Activated CD8-positive, alpha-beta memory T cell treated with anti-CD3 and anti-CD28 coated beads, Interleukin-2, amount 50 U/mL, for 48 hours (primary cell): Measurements from ENCODE around the gene GSTT4.
"Not testable (repeated sequence)": the region's sequence is repeated elsewhere in the genome, so short reads cannot be mapped to it uniquely, and the experiment has no call there.

Source experiments
- DNase-seq: peaks from one replicate; pipeline ENCODE4 v3.0.0-alpha.2; 2020

Gene GSTT4

GRCh38 chr22:24023204-24023789, 18.0 kb upstream of the GSTT4 start:
- no peak for DNase-seq

- no peak for DNase-seq
Measured at GRCh38 chr22:24021304-24021703, 16.1 kb upstream of the GSTT4 start.

GRCh38 chr22:24016156-24016555, 10.9 kb upstream of the GSTT4 start:
- no peak for DNase-seq

GRCh38 chr22:24011735-24012068, 6.4 kb upstream of the GSTT4 start:
- DNase-seq: no peak

DNA sequence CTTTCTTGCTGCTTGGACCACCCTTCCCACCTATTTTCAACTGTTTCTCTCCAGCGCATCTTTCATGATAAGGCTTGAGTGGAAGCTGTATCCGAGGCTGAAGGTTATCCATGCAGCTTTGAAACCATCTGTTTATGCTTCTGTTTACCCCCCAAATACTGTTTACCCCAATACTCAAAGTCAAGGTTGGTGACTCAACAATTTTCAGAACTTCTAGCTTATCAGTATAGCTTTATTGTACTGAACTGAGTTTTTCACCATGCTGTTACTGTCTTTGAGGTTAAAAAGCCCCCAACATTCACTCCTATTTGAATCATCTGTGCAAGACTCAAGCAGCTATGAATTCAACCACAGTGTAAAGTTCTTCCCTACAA, 4.8 kb upstream of the GSTT4 start:
- no peak for DNase-seq

GRCh38 chr22:24009227-24010017, 4.2 kb upstream of the GSTT4 start:
- DNase-seq: no peak

DNA sequence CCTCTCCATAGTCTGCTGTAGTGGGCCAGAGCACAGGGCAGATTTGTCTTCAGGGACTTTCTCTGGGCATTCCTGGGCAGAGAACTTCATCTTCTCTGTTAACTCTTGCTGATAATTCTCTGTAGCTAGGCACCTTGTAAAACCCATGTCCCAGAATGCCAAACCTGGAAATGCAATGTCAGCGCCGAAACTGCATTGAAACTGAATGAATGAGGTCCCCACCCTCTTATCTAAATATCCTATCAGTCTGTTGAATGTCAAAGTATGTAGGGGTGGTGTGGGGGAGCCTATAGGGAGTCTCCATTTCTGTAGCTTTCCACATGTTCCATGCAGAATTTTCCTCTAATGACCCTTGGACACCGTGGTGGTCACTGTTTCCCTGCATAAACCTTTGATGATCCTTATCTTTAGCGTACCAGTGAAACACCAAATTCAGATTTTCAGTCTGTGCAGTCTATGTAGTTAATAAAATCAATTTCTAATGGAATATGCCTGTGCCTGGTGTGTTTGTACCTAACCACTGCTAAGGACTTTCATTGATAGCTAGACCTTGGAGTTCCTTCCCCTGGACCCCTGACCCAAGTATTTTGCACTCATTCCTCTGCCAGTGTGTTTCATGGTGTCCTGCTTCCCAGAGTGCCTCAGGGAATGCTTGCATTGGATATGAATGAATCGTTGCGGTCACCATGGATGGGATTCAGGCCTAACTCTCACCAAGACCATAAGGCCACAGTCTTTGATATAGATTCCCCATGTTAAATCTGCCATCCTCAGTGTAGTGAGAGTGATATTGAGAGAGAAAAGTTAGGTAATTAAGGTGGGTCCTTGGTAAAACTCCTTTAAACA, 3.4 kb upstream of the GSTT4 start:
- no peak for DNase-seq

DNA sequence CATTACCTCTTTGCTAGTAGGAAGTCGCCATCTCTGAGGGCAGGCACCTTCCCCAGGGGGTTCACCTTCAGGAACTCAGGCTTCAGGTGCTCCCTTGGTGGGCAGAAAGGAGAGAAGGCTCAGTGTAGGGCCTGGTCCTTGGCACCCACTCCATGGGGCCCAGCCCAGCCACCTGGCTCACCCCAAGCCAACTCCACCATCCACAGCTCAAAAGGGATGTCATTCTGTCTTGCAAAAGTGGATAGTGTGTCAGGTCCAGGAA, 2.7 kb upstream of the GSTT4 start:
- DNase-seq: no peak

DNA sequence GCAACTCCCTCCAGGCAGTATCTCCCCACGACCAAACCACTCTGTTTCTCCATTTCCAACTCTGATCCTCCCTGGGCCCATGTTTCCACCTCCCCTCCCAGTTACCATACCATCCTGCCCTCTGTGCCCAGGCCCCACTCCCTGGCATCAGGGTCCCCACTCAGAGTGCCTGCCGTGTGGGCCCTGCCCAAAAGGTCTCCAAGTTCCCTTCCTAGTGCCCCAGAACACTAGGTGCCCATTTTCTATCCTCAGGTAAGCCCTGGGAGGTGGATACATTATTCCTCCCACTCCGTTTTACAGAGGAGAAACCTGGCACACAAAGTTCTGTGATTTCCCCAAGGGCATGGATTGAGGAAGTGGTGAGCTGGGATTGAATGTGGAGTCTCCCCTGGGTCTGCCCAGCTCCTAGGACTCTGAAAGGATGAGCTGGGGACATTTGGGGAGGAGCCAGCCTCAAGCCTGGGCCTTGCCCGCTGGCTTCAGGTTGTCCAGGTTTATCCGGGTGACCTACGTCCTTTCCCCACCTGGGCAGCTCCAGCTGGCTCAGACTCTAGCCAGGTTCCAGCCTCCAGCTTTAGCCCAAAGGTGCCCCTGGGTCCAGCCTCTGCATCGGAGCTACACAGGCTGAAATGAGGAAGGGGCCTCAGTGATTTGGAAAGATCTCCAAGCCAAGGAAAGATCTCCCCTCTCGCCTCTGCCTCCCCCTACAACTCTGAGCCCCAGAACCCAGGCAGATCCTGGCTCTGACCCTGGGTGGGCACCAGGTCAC, 2.2 kb upstream of the GSTT4 start:
- no peak for DNase-seq

GRCh38 chr22:24006914-24007214, 1.6 kb upstream of the GSTT4 start:
- DNase-seq: no peak

DNA sequence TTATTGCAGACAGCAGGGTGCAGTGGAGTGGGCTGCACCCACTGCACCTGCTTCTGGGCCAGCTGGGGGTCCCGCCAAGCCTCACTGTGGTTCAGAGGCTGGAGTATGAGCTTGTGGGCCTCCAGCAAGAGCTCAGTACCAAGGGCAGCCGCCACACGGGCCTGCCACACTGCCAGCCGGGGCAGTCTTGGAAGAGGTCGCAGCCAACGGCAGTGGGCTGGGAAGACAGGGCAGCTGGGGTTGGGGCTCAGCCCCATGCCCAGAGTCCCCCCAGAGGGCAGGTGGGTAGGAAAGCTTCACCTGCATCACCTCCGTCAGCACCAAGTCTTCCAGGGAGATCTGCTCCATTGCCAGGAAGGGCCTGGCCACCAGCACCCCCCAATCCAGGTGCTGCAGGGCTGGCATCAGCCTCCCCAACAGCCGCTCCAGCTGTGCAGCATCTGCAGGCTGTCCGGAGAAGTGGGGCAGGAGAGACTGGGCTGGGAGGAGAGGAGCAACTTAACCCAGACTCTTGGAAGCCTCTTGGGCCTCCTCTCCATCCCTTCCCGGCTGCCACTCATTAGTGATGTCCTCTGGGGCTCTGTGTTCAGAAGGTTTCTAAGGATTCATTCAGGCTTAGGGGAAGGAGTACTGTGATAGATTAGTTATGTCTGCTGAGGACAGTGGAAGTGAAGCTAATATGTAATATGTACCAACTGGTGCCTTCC, 1.1 kb upstream of the GSTT4 start:
- DNase-seq: no peak

- no peak for DNase-seq
Measured at GRCh38 chr22:24003887-24004286, 1.4 kb downstream of the GSTT4 start.

GRCh38 chr22:24002851-24003250, 2.4 kb downstream of the GSTT4 start:
- no peak for DNase-seq

DNA sequence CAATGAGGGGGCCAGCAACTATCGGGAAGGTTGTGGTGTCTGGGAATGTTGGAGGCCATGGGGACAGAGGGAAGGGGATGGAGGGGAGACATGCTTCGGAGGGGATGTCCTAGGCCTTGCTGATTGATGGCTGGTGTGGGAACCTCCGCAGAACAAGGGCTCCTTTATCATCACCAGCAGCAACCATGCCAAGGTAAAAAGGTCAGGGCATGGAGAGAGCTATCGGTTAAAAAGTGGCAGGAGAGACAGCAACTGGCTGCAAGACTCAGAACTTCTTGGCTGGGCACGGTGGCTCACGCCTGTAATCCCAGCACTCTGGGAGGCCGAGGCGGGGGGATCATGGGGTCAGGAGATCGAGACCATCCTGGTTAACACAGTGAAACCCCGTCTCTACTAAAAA, 3.0 kb downstream of the GSTT4 start:
- DNase-seq: no peak

DNA sequence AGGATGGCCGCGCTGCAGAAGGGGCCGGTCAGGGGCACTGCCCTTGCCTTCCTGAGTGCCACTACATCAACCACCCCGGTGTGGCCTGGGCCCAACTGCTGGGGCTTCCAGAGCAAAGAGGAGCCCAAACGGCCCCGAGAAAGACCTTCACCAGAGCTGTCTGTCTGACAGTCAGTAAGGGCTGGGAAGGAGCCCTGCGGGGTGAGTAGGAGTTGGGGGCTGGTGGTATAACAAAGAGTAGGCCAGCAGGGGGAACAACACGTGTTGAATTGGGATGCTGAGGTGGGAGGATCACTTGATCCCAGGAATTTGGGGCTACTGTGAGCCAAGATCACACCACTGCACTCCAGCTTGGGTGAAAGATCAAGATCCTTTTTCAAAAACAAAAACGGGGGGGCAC, 3.9 kb downstream of the GSTT4 start:
- no peak for DNase-seq

DNA sequence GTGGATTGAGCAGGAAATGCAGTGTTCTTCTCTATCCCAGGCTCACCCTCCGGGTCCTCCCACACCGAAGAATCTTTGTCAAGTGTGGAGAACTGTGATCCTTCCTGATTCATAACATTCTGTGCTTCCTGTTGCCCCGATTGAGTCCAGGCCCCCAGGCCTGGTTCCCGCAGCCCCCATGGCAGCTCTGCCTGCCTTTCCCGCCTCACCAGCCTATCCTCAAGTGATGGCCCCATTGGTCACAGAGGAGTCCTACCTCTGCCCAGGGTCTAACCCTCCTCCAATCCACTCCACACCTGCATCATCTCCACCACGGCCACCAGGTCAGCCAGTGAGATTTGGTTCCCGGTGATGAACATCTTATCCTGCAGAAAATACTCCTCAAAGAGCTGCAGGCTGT, 5.5 kb downstream of the GSTT4 start:
- DNase-seq: not testable (repeated sequence)

- no peak for DNase-seq
Measured at GRCh38 chr22:23997092-23997491, 8.2 kb downstream of the GSTT4 start.

GRCh38 chr22:23993581-23994177, 11.6 kb downstream of the GSTT4 start:
- not testable (repeated sequence) for DNase-seq

DNA sequence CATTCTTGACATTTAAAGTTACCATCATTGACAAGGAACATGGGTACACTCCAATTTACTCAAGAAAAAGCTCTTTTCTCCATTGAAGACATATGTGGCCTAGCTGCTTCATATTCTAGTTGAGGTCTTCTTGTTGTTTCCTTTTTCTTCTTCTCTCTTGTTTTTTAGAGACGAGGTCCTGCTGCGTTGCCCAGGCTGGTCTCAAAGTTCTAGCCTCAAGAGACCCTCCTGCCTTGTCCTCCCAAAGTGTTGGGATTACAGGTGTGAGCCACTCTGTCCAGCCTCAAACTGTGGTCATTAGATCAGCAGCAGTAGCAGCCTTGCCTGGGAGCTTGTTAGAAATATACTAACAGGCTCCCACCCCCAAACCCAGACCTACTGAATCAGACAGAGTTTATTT, 12.2 kb downstream of the GSTT4 start:
- DNase-seq: not testable (repeated sequence)

GRCh38 chr22:23989583-23990244, 15.5 kb downstream of the GSTT4 start:
- DNase-seq: not testable (repeated sequence)

DNA sequence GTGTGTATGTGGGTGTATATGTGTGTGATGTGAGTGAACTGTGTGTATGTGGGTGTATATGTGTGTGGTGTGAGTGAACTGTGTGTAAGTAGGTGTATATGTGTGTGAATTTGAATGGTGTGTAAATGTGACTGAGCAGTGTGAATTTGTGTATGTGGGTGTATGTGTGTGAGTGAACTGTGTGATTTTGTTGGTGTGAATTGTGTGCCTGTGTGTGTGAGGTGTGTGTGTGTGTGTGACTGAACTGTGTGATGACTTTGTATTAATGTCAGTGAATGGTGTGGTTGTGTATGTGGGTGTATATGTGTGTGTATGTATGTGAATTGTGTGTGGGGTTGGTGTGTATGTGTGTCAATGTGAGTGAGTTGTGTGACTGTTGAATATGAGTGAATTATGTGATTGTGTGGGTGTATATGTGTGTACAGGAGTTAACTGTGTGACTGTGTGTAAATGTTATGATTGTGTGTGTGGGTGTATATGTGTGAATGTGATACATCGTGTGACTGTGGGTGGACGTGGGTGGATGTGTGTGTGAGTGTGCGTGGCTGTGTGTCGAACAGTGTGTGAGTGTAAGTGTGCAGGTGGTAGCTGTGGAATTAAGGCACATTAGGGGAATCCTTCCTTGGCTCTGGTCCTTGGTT, 18.6 kb downstream of the GSTT4 start:
- not testable (repeated sequence) for DNase-seq

GRCh38 chr22:23986089-23986488, 19.2 kb downstream of the GSTT4 start:
- not testable (repeated sequence) for DNase-seq
